ENCODE results near the gene C6orf62.

C6orf62 gene

GRCh38 chr6:24763578-24763977 lies 44.6 kb upstream of the C6orf62 start:
- no peak for TF ChIP-seq OVOL3 (tag by site-specific recombination; IDR thresholded peaks at IDR 0.05)
- TF ChIP-seq ZNF366 (tag by site-specific recombination; conservative IDR thresholded peaks at IDR 0.05), result no peak
- 0 out of 2 replicates have a peak, but pooled peaks have one; percentile 57 for TF ChIP-seq PRDM10 (tag by site-specific recombination; IDR thresholded peaks at IDR 0.05)
- 0 out of 2 replicates have a peak, but pooled peaks have one; percentile 11 for TF ChIP-seq FEZF1 (tag by site-specific recombination; IDR thresholded peaks at IDR 0.05)
- TF ChIP-seq PRDM1 (tag by site-specific recombination; IDR thresholded peaks at IDR 0.05), result peak; percentile 74
- peak; percentile 61; the same call in 1 of the 2 replicates for TF ChIP-seq SCRT2 (tag by site-specific recombination; IDR thresholded peaks at IDR 0.05)
- no peak for TF ChIP-seq ZNF645 (tag by site-specific recombination; IDR thresholded peaks at IDR 0.05)
- no peak for TF ChIP-seq ZNF37A (tag by site-specific recombination; IDR thresholded peaks at IDR 0.05)
- peak; percentile 72 for TF ChIP-seq ZNF692 (tag by site-specific recombination; IDR thresholded peaks at IDR 0.05)
- TF ChIP-seq ZNF398 (tag by site-specific recombination; IDR thresholded peaks at IDR 0.05), result 0 out of 2 replicates have a peak, but pooled peaks have one; percentile 19
- TF ChIP-seq SCRT1 (tag by site-specific recombination; IDR thresholded peaks at IDR 0.05; ENCODE audit: borderline replicate concordance), result peak; percentile 16; the same call in 1 of the 2 replicates
- Histone ChIP-seq H3K9me3 (ENCODE audit: control insufficient read depth, insufficient read depth, low read depth, low read length) (no peaks in the 10 kb centered on the region), H3K4me1 (ENCODE audit: control insufficient read depth, insufficient read depth, low read length) (no peaks in the 10 kb centered on the region), H3K27ac (ENCODE audit: extremely low read depth, low read depth, low read length) (no peak overlapping the region), H3K36me3 (ENCODE audit: control insufficient read depth in 2 of 2, insufficient read depth in 1 of 2, low read length in 2 of 2) (no peaks in the 10 kb centered on the region), H3K4me3 (ENCODE audit: low read depth, low read length) (no peak overlapping the region)
- ChIA-PET POLR2A (no interaction called here), CTCF (interaction anchor here (0.8 to 1.5 kb wide), 2 partner anchors 180 to 333 kb away, joined by 3 to 4 read pairs; no protein-coding TSS in a partner anchor)

- H3K27ac ChIP-seq (ENCODE audit: extremely low read depth, low read depth, low read length), result no peak overlapping the region
- POLR2A ChIA-PET, result no interaction called here
- CTCF ChIA-PET, result no interaction called here
- TF ChIP-seq ZNF629 (tag by site-specific recombination; IDR thresholded peaks at IDR 0.05), result no peak
- TF ChIP-seq ZFHX2 (tag by site-specific recombination; conservative IDR thresholded peaks at IDR 0.05), result no peak
- TF ChIP-seq ZNF704 (tag by site-specific recombination; IDR thresholded peaks at IDR 0.05), result no peak
- no peak for TF ChIP-seq ZNF792 (tag by site-specific recombination; IDR thresholded peaks at IDR 0.05)
- TF ChIP-seq AEBP2 (tag by site-specific recombination; IDR thresholded peaks at IDR 0.05; ENCODE audit: borderline replicate concordance), result no peak
- no peak for TF ChIP-seq ZNF362 (tag by site-specific recombination; IDR thresholded peaks at IDR 0.05)
- TF ChIP-seq ZNF324 (tag by site-specific recombination; IDR thresholded peaks at IDR 0.05), result no peak
- no peak for TF ChIP-seq ZIC2 (tag by site-specific recombination; IDR thresholded peaks at IDR 0.05)
- TF ChIP-seq ZNF148 (tag by site-specific recombination; IDR thresholded peaks at IDR 0.05; ENCODE audit: borderline replicate concordance), result no peak
Measured at GRCh38 chr6:24761851-24762250, 42.9 kb upstream of the C6orf62 start.

More at GRCh38 chr6:24761851-24762250, 42.9 kb upstream of the C6orf62 start:
- H3K36me3 ChIP-seq (ENCODE audit: control insufficient read depth in 2 of 2, insufficient read depth in 1 of 2, low read length in 2 of 2), result no peaks in the 10 kb centered on the region
- H3K9me3 ChIP-seq (ENCODE audit: control insufficient read depth, insufficient read depth, low read depth, low read length), result no peaks in the 10 kb centered on the region
- H3K4me1 ChIP-seq (ENCODE audit: control insufficient read depth, insufficient read depth, low read length), result no peaks in the 10 kb centered on the region
- no peak overlapping the region for H3K4me3 ChIP-seq (ENCODE audit: low read depth, low read length)

Measured in HEK293 (cell line).